ENCODE measurements around the gene ADGRE2.

The ADGRE2 gene

DNA sequence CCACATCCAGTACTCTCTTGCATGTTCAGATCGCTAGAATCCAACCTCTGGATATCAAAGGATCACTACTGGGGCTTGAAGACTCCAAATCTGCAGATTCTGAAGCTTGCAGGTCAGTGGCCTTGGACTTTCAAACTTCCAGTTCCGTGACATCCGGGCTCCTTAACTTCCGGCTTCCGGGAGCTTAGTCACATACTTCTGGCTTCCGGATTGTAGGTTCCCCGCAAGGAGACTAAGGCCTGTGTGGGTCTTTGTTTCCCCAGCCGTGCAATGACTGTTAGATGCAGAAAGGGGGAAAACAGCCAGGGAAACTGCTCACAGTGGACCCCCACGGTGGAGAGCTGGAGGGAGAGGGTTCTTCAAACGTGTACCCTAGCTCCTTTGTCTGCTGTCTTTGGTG, 47.2 kb downstream of the ADGRE2 start:
- H3K4me1 ChIP-seq (ENCODE audit: control insufficient read depth, insufficient read depth, low read length): no peaks in the 10 kb centered on the region
- ChIA-PET POLR2A (no interaction called here), CTCF (interaction anchor here (0.6 kb wide), 1 partner anchor 141 kb away, joined by 5 read pairs; no protein-coding TSS in a partner anchor)
- H3K9me3 ChIP-seq (ENCODE audit: control insufficient read depth, insufficient read depth, low read depth, low read length): no peaks in the 10 kb centered on the region
- no peak overlapping the region for H3K4me3 ChIP-seq (ENCODE audit: low read depth, low read length)
- no peak overlapping the region for H3K27ac ChIP-seq (ENCODE audit: extremely low read depth, low read depth, low read length)
- TF ChIP-seq ZBTB1 (tag by site-specific recombination; IDR thresholded peaks at IDR 0.05) (no peak), SETDB1 (IDR thresholded peaks at IDR 0.05; ENCODE audit: insufficient read length, low read length) (peak; percentile 38), GLI4 (tag by site-specific recombination; IDR thresholded peaks at IDR 0.05) (no peak)
- no peaks in the 10 kb centered on the region for H3K36me3 ChIP-seq (ENCODE audit: control insufficient read depth in 2 of 2, insufficient read depth in 1 of 2, low read length in 2 of 2)

DNA sequence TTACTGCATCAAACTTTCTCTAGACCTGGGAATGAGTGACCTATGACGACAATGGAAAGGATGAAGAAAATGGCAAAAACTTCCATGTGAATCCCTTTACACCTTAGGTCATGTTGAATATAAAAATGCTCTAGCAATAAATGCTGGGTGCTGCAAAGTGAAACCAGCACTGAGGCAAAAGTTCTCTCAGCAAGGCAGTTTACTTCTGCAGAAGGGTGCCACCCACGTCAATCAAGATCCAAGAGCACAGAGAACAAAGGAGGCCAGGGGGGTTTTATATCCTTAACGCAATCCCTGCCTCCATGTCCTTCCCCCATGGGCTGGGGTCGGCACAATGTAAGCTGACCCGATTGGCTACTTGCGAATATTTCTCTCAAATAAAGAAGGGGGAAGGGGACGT, 49.8 kb downstream of the ADGRE2 start:
- TF ChIP-seq, protein P1, sequence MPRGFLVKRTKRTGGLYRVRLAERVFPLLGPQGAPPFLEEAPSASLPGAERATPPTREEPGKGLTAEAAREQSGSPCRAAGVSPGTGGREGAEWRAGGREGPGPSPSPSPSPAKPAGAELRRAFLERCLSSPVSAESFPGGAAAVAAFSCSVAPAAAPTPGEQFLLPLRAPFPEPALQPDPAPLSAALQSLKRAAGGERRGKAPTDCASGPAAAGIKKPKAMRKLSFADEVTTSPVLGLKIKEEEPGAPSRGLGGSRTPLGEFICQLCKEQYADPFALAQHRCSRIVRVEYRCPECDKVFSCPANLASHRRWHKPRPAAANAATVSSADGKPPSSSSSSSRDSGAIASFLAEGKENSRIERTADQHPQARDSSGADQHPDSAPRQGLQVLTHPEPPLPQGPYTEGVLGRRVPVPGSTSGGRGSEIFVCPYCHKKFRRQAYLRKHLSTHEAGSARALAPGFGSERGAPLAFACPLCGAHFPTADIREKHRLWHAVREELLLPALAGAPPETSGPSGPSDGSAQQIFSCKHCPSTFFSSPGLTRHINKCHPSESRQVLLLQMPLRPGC (tag by site-specific recombination; IDR thresholded peaks at IDR 0.05): no peak
- TF ChIP-seq KLF10 (tag by site-specific recombination; IDR thresholded peaks at IDR 0.05) (no peak), SP3 (tag by site-specific recombination; IDR thresholded peaks at IDR 0.05) (no peak), ZBTB21 (tag by site-specific recombination; IDR thresholded peaks at IDR 0.05) (no peak), ZNF558 (tag by site-specific recombination; IDR thresholded peaks at IDR 0.05) (no peak), ZNF341 (tag by site-specific recombination; IDR thresholded peaks at IDR 0.05; ENCODE audit: low read depth) (no peak), SETDB1 (IDR thresholded peaks at IDR 0.05; ENCODE audit: insufficient read length, low read length) (peak; percentile 77)
- TF ChIP-seq, protein P2, sequence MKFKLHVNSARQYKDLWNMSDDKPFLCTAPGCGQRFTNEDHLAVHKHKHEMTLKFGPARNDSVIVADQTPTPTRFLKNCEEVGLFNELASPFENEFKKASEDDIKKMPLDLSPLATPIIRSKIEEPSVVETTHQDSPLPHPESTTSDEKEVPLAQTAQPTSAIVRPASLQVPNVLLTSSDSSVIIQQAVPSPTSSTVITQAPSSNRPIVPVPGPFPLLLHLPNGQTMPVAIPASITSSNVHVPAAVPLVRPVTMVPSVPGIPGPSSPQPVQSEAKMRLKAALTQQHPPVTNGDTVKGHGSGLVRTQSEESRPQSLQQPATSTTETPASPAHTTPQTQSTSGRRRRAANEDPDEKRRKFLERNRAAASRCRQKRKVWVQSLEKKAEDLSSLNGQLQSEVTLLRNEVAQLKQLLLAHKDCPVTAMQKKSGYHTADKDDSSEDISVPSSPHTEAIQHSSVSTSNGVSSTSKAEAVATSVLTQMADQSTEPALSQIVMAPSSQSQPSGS (tag by site-specific recombination; IDR thresholded peaks at IDR 0.05; ENCODE audit: low read depth): no peak
- TF ChIP-seq, protein P3, sequence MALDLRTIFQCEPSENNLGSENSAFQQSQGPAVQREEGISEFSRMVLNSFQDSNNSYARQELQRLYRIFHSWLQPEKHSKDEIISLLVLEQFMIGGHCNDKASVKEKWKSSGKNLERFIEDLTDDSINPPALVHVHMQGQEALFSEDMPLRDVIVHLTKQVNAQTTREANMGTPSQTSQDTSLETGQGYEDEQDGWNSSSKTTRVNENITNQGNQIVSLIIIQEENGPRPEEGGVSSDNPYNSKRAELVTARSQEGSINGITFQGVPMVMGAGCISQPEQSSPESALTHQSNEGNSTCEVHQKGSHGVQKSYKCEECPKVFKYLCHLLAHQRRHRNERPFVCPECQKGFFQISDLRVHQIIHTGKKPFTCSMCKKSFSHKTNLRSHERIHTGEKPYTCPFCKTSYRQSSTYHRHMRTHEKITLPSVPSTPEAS (tag by site-specific recombination; IDR thresholded peaks at IDR 0.05): no peak
- CTCF ChIA-PET: no interaction called here
- H3K9me3 ChIP-seq (ENCODE audit: control insufficient read depth, insufficient read depth, low read depth, low read length): no peaks in the 10 kb centered on the region
- H3K4me3 ChIP-seq (ENCODE audit: low read depth, low read length): no peak overlapping the region
- H3K27ac ChIP-seq (ENCODE audit: extremely low read depth, low read depth, low read length): no peak overlapping the region
- H3K36me3 ChIP-seq (ENCODE audit: control insufficient read depth in 2 of 2, insufficient read depth in 1 of 2, low read length in 2 of 2): no peaks in the 10 kb centered on the region
- POLR2A ChIA-PET: no interaction called here
- no peaks in the 10 kb centered on the region for H3K4me1 ChIP-seq (ENCODE audit: control insufficient read depth, insufficient read depth, low read length)

DNA sequence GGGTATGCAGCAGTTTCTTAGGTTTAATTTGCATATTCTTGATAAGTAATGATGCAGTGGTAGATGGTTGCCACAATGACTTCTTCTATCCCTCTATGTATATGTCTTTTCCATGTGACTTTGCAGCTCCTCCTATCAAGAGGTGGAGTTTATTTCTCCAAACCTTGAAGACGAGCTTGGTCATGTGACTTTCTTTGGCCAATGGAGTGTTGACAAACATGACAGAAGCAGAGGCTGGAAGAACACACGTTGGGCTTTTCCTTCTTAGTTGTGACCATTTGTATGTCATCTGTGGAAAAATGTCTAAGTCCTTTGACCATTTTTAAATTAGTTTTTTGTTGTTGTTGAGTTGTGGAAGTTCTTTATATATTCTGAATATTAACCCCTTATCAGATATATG, 56.2 kb downstream of the ADGRE2 start:
- Histone ChIP-seq H3K9me3 (ENCODE audit: control insufficient read depth, insufficient read depth, low read depth, low read length) (no peaks in the 10 kb centered on the region), H3K4me1 (ENCODE audit: control insufficient read depth, insufficient read depth, low read length) (no peaks in the 10 kb centered on the region), H3K27ac (ENCODE audit: extremely low read depth, low read depth, low read length) (no peak overlapping the region), H3K4me3 (ENCODE audit: low read depth, low read length) (no peak overlapping the region), H3K36me3 (ENCODE audit: control insufficient read depth in 2 of 2, insufficient read depth in 1 of 2, low read length in 2 of 2) (peaks cover 0 to 25% of the 10 kb centered on the region in 2 experiments; a peak in 1 of 3 replicates)
- TF ChIP-seq ZNF660 (tag by site-specific recombination; IDR thresholded peaks at IDR 0.05) (no peak), SP7 (tag by site-specific recombination; IDR thresholded peaks at IDR 0.05) (no peak), TCF7L2 (IDR thresholded peaks at IDR 0.05; ENCODE audit: borderline replicate concordance, low read depth, low read length) (no peak), ZNF324 (tag by site-specific recombination; IDR thresholded peaks at IDR 0.05) (no peak), ZNF701 (tag by site-specific recombination; IDR thresholded peaks at IDR 0.05) (no peak), ZNF10 (tag by site-specific recombination; IDR thresholded peaks at IDR 0.05) (no peak)
- TF ChIP-seq, protein P4, sequence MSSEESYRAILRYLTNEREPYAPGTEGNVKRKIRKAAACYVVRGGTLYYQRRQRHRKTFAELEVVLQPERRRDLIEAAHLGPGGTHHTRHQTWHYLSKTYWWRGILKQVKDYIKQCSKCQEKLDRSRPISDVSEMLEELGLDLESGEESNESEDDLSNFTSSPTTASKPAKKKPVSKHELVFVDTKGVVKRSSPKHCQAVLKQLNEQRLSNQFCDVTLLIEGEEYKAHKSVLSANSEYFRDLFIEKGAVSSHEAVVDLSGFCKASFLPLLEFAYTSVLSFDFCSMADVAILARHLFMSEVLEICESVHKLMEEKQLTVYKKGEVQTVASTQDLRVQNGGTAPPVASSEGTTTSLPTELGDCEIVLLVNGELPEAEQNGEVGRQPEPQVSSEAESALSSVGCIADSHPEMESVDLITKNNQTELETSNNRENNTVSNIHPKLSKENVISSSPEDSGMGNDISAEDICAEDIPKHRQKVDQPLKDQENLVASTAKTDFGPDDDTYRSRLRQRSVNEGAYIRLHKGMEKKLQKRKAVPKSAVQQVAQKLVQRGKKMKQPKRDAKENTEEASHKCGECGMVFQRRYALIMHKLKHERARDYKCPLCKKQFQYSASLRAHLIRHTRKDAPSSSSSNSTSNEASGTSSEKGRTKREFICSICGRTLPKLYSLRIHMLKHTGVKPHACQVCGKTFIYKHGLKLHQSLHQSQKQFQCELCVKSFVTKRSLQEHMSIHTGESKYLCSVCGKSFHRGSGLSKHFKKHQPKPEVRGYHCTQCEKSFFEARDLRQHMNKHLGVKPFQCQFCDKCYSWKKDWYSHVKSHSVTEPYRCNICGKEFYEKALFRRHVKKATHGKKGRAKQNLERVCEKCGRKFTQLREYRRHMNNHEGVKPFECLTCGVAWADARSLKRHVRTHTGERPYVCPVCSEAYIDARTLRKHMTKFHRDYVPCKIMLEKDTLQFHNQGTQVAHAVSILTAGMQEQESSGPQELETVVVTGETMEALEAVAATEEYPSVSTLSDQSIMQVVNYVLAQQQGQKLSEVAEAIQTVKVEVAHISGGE (tag by site-specific recombination; conservative IDR thresholded peaks at IDR 0.05; ENCODE audit: low read depth): no peak
- TF ChIP-seq, protein P5, sequence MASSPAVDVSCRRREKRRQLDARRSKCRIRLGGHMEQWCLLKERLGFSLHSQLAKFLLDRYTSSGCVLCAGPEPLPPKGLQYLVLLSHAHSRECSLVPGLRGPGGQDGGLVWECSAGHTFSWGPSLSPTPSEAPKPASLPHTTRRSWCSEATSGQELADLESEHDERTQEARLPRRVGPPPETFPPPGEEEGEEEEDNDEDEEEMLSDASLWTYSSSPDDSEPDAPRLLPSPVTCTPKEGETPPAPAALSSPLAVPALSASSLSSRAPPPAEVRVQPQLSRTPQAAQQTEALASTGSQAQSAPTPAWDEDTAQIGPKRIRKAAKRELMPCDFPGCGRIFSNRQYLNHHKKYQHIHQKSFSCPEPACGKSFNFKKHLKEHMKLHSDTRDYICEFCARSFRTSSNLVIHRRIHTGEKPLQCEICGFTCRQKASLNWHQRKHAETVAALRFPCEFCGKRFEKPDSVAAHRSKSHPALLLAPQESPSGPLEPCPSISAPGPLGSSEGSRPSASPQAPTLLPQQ (tag by site-specific recombination; IDR thresholded peaks at IDR 0.05): no peak
- TF ChIP-seq, protein P6, sequence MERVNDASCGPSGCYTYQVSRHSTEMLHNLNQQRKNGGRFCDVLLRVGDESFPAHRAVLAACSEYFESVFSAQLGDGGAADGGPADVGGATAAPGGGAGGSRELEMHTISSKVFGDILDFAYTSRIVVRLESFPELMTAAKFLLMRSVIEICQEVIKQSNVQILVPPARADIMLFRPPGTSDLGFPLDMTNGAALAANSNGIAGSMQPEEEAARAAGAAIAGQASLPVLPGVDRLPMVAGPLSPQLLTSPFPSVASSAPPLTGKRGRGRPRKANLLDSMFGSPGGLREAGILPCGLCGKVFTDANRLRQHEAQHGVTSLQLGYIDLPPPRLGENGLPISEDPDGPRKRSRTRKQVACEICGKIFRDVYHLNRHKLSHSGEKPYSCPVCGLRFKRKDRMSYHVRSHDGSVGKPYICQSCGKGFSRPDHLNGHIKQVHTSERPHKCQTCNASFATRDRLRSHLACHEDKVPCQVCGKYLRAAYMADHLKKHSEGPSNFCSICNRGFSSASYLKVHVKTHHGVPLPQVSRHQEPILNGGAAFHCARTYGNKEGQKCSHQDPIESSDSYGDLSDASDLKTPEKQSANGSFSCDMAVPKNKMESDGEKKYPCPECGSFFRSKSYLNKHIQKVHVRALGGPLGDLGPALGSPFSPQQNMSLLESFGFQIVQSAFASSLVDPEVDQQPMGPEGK (tag by site-specific recombination; IDR thresholded peaks at IDR 0.05): no peak
- ChIA-PET POLR2A (no interaction called here), CTCF (interaction anchor here (0.6 to 1.5 kb wide), 2 partner anchors 34 to 116 kb away, joined by 3 to 5 read pairs; no protein-coding TSS in a partner anchor)

All from HEK293 (cell line).